GM12878 (cell line): ENCODE measurements around the gene COMMD1. TPM values are rescaled to one million over a fixed set of nuclear protein-coding genes. Genes with fewer than 3 reads are reported as not detected.

Source experiments
- ATAC-seq: fragments of 200-7000 bp; cut with Tn5 transposase; 3 replicates; pipeline ENCODE4 v1.9.1; 2020; ENCODE audit warnings: mild to moderate bottlenecking, moderate library complexity
- BruUV-seq: library from RNA; stranded (reverse); fragments of 400-500 nt; replicated peaks from 2 replicates; lab custom pipeline; 2021; lab: Mats Ljungman, UMichigan
- CTCF ChIA-PET: fragments of 300-600 bp; sonication (Branson Sonifier 250); formaldehyde crosslinking; extraction: SDS; loops from one replicate; lab custom pipeline; 2021; ENCODE audit warnings: inconsistent platforms; lab: Yijun Ruan, JAX
- POLR2A ChIA-PET: fragments of 350-600 bp; formaldehyde crosslinking; extraction: SDS; loops from one replicate; lab custom pipeline; 2021; ENCODE audit warnings: inconsistent platforms; lab: Charles Lee
- RAD21 ChIA-PET: fragments of 300-600 bp; sonication (Branson Sonifier 250); formaldehyde crosslinking; loops from one replicate; lab custom pipeline; 2023; ENCODE audit warnings: antibody characterized with exemption; ENCODE audit not compliant: unreplicated experiment; lab: Charles Lee
- SMC1A ChIA-PET: fragments of 300-600 bp; sonication (Branson Sonifier 250); formaldehyde crosslinking; loops from one replicate; lab custom pipeline; 2023; ENCODE audit not compliant: unreplicated experiment, uncharacterized antibody; lab: Charles Lee
- DNase-seq: peaks from one replicate; pipeline ENCODE4 v3.0.0-alpha.2; 2011; ENCODE audit warnings: low read depth, low spot score
- FAIRE-seq: peaks from 3 replicates; lab custom pipeline; 2011; peaks lifted over from hg19 to GRCh38; lab: Jason Lieb, UNC
- H2AFZ ChIP-seq: 2 replicates; pipeline ENCODE4 v1.6.0; 2011; ENCODE audit warnings: low read depth, low read length, control low read depth; ENCODE audit not compliant: control insufficient read depth
- H3K27ac ChIP-seq: 2 replicates; pipeline ENCODE4 v1.5.1; 2011; ENCODE audit warnings: control low read depth; ENCODE audit not compliant: control insufficient read depth, insufficient read depth
- H3K27me3 ChIP-seq, 2 experiments: replicated peaks in 1 of 2; 2 replicates each; pipeline versions ENCODE4 v1.6.0 to v1.6.1; 2011; ENCODE audit warnings: low read length in 1 of 2; ENCODE audit not compliant: control insufficient read depth in 2 of 2, insufficient read depth in 2 of 2
- H3K36me3 ChIP-seq, 2 experiments: 2 replicates each; pipeline ENCODE4 v1.5.1; 2011; ENCODE audit warnings: low read length in 1 of 2; ENCODE audit not compliant: control insufficient read depth in 2 of 2, insufficient read depth in 2 of 2
- H3K4me1 ChIP-seq: 2 replicates; pipeline ENCODE4 v1.6.1; 2011; ENCODE audit warnings: mild to moderate bottlenecking, low read length, moderate library complexity, mixed read lengths; ENCODE audit not compliant: control insufficient read depth, insufficient read depth
- H3K4me2 ChIP-seq: 2 replicates; pipeline ENCODE4 v1.6.0; 2011; ENCODE audit warnings: control low read depth; ENCODE audit not compliant: control insufficient read depth, insufficient read depth
- H3K4me3 ChIP-seq: fragments of 200-600 bp; sonication (generic); 2 replicates; pipeline ENCODE4 v1.5.1; 2016
- H3K79me2 ChIP-seq: 2 replicates; pipeline ENCODE4 v1.6.0; 2011; ENCODE audit warnings: low read length; ENCODE audit not compliant: control insufficient read depth, insufficient read depth
- H3K9ac ChIP-seq: 2 replicates; pipeline ENCODE4 v1.8.0; 2011; ENCODE audit warnings: low read length, control low read depth, mixed read lengths; ENCODE audit not compliant: control insufficient read depth, insufficient read depth
- H3K9me3 ChIP-seq: replicated peaks from 3 replicates; pipeline ENCODE4 v1.5.1; 2011; ENCODE audit warnings: mild to moderate bottlenecking, low read length; ENCODE audit not compliant: control insufficient read depth, insufficient read depth
- H4K20me1 ChIP-seq: 2 replicates; pipeline ENCODE4 v1.6.0; 2011; ENCODE audit not compliant: control insufficient read depth, insufficient read depth
- BCLAF1 ChIP-seq: fragments of 450-650 bp; IDR thresholded peaks from 2 replicates; pipeline ENCODE4 v1.6.1; 2017; ENCODE audit warnings: antibody characterized with exemption, mild to moderate bottlenecking, moderate library complexity
- BMI1 ChIP-seq: fragments of 450-650 bp; IDR thresholded peaks from 2 replicates; pipeline ENCODE4 v1.6.1; 2016; ENCODE audit warnings: mild to moderate bottlenecking, moderate library complexity, borderline replicate concordance
- LARP7 ChIP-seq: fragments of 450-650 bp; IDR thresholded peaks from 2 replicates; pipeline ENCODE4 v1.6.1; 2017; ENCODE audit warnings: mild to moderate bottlenecking
- NFIC ChIP-seq: IDR thresholded peaks from 2 replicates; pipeline ENCODE4 v1.6.1; 2012; ENCODE audit warnings: low read depth, mild to moderate bottlenecking, inconsistent platforms, low read length, moderate library complexity
- POLR2AphosphoS2 ChIP-seq: IDR thresholded peaks from 2 replicates; pipeline ENCODE4 v1.6.1; 2011; ENCODE audit warnings: low read depth, mild to moderate bottlenecking, low read length, improper control_type of control experiment, moderate library complexity
- SREBF2 ChIP-seq: IDR thresholded peaks from 2 replicates; pipeline ENCODE4 v1.6.1; 2012; ENCODE audit warnings: mild to moderate bottlenecking, low read length
- WRNIP1 ChIP-seq: IDR thresholded peaks from 2 replicates; pipeline ENCODE4 v1.6.1; 2011; ENCODE audit warnings: low read depth, low read length, improper control_type of control experiment, borderline replicate concordance
- ZNF217 ChIP-seq: fragments of 450-650 bp; IDR thresholded peaks from 2 replicates; pipeline ENCODE4 v1.6.1; 2017; ENCODE audit warnings: antibody characterized with exemption, mild to moderate bottlenecking
- ZNF622 ChIP-seq: fragments of 450-650 bp; IDR thresholded peaks from 2 replicates; pipeline ENCODE4 v1.6.1; 2017; ENCODE audit warnings: mild to moderate bottlenecking, inconsistent platforms
- in situ Hi-C: fragments of 300-500 bp; cut with MboI; formaldehyde crosslinking; loops from 9 replicates; pipeline ENCODE4 v1.14.3; 2018; ENCODE audit warnings: mixed read lengths
- intact Hi-C: fragments of 100-400 bp; cut with micrococcal nuclease; formaldehyde crosslinking; loops from one replicate; pipeline ENCODE4 v1.14.2; 2022; ENCODE audit not compliant: unreplicated experiment
- polyA plus RNA-seq, 11 experiments: library from polyadenylated mRNA; depleted of rRNA in 4 of 11; unstranded in 6 of 11; stranded (reverse) in 5 of 11; fragments of >200 nt; fragmentation: Nextera tagmentation in 4 of 11; fragmentation: Illumina TruSeq in 1 of 11; extraction: Ambion mirVana in 4 of 11; extraction: Trizol in 1 of 11; gene quantifications; 1 replicate in 1 of 11; 2 replicates in 10 of 11; pipeline versions ENCODE4 v1.2.1 to v1.2.3, GENCODE V29; 2011 to 2016; ENCODE audit warnings: inconsistent platforms in 2 of 11, missing spikeins in 2 of 11, low read depth in 1 of 11
- total RNA-seq, 4 experiments: library from RNA; depleted of rRNA in 3 of 4; stranded (reverse); fragments of >200 nt in 3 of 4; fragmentation: Illumina TruSeq in 1 of 4; extraction: Trizol in 1 of 4; gene quantifications; 2 replicates each; pipeline versions ENCODE4 v1.2.1 to v1.2.3, GENCODE V29; 2013 to 2021
- TF ChIP-seq, protein P1 (sequence below): fragments of 450-650 bp; IDR thresholded peaks from 2 replicates; pipeline ENCODE4 v1.6.1; 2014; ENCODE audit warnings: mild to moderate bottlenecking
- TF ChIP-seq, protein P2 (sequence below): fragments of 450-650 bp; IDR thresholded peaks from 2 replicates; pipeline ENCODE4 v1.6.1; 2017; ENCODE audit warnings: mild to moderate bottlenecking, moderate library complexity
- TF ChIP-seq, protein P3 (sequence below): fragments of 150-350 bp; IDR thresholded peaks from 2 replicates; pipeline ENCODE4 v1.6.1; 2016; ENCODE audit warnings: low read depth, low read length

The COMMD1 gene
- total and polyA plus RNA-seq, 10 of the 15 experiments (the other 5 are each of a cell fraction or from before 2014, with no cell fraction given) = 39.7 to 210 (median 53.7) TPM

GRCh38 chr2:62030902-62031301, 125.4 kb downstream of the COMMD1 start:
- CTCF ChIA-PET = no interaction called here
- SMC1A ChIA-PET = interaction anchor here (0.8 to 2.9 kb wide), 5 partner anchors 9 to 36 kb away, joined by 3 to 17 read pairs (median 4); no protein-coding TSS in a partner anchor
- peaks cover 3% of the 10 kb centered on the region; the same call in 2 of the 3 replicates for H3K9me3 ChIP-seq
- TF ChIP-seq BMI1 (no peak), SREBF2 (no peak), NFIC (no peak), BCLAF1 (no peak), WRNIP1 (no peak), LARP7 (no peak), ZNF217 (no peak), POLR2AphosphoS2 (no peak), ZNF622 (no peak)
- TF ChIP-seq, protein P1, sequence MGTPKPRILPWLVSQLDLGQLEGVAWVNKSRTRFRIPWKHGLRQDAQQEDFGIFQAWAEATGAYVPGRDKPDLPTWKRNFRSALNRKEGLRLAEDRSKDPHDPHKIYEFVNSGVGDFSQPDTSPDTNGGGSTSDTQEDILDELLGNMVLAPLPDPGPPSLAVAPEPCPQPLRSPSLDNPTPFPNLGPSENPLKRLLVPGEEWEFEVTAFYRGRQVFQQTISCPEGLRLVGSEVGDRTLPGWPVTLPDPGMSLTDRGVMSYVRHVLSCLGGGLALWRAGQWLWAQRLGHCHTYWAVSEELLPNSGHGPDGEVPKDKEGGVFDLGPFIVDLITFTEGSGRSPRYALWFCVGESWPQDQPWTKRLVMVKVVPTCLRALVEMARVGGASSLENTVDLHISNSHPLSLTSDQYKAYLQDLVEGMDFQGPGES = no peak
- TF ChIP-seq, protein P2, sequence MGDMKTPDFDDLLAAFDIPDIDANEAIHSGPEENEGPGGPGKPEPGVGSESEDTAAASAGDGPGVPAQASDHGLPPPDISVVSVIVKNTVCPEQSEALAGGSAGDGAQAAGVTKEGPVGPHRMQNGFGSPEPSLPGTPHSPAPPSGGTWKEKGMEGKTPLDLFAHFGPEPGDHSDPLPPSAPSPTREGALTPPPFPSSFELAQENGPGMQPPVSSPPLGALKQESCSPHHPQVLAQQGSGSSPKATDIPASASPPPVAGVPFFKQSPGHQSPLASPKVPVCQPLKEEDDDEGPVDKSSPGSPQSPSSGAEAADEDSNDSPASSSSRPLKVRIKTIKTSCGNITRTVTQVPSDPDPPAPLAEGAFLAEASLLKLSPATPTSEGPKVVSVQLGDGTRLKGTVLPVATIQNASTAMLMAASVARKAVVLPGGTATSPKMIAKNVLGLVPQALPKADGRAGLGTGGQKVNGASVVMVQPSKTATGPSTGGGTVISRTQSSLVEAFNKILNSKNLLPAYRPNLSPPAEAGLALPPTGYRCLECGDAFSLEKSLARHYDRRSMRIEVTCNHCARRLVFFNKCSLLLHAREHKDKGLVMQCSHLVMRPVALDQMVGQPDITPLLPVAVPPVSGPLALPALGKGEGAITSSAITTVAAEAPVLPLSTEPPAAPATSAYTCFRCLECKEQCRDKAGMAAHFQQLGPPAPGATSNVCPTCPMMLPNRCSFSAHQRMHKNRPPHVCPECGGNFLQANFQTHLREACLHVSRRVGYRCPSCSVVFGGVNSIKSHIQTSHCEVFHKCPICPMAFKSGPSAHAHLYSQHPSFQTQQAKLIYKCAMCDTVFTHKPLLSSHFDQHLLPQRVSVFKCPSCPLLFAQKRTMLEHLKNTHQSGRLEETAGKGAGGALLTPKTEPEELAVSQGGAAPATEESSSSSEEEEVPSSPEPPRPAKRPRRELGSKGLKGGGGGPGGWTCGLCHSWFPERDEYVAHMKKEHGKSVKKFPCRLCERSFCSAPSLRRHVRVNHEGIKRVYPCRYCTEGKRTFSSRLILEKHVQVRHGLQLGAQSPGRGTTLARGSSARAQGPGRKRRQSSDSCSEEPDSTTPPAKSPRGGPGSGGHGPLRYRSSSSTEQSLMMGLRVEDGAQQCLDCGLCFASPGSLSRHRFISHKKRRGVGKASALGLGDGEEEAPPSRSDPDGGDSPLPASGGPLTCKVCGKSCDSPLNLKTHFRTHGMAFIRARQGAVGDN = no peak
- TF ChIP-seq, protein P3, sequence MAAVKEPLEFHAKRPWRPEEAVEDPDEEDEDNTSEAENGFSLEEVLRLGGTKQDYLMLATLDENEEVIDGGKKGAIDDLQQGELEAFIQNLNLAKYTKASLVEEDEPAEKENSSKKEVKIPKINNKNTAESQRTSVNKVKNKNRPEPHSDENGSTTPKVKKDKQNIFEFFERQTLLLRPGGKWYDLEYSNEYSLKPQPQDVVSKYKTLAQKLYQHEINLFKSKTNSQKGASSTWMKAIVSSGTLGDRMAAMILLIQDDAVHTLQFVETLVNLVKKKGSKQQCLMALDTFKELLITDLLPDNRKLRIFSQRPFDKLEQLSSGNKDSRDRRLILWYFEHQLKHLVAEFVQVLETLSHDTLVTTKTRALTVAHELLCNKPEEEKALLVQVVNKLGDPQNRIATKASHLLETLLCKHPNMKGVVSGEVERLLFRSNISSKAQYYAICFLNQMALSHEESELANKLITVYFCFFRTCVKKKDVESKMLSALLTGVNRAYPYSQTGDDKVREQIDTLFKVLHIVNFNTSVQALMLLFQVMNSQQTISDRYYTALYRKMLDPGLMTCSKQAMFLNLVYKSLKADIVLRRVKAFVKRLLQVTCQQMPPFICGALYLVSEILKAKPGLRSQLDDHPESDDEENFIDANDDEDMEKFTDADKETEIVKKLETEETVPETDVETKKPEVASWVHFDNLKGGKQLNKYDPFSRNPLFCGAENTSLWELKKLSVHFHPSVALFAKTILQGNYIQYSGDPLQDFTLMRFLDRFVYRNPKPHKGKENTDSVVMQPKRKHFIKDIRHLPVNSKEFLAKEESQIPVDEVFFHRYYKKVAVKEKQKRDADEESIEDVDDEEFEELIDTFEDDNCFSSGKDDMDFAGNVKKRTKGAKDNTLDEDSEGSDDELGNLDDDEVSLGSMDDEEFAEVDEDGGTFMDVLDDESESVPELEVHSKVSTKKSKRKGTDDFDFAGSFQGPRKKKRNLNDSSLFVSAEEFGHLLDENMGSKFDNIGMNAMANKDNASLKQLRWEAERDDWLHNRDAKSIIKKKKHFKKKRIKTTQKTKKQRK = no peak

More at GRCh38 chr2:62030902-62031301, 125.4 kb downstream of the COMMD1 start:
- in situ Hi-C loops = no loop called here
- no peak overlapping the region for H3K27ac ChIP-seq
- POLR2A ChIA-PET = no interaction called here
- H3K9ac ChIP-seq = no peak overlapping the region
- H3K4me1 ChIP-seq = peaks cover 14% of the 10 kb centered on the region
- no peak overlapping the region for H3K4me2 ChIP-seq
- H3K36me3 ChIP-seq = no peaks in the 10 kb centered on the region
- H3K27me3 ChIP-seq = no peaks in the 10 kb centered on the region
- no peak overlapping the region for H3K4me3 ChIP-seq
- intact Hi-C loops = no loop called here
- H4K20me1 ChIP-seq = no peaks in the 10 kb centered on the region
- no peaks in the 10 kb centered on the region; the same call in 1 of the 2 replicates for H3K79me2 ChIP-seq
- no peak overlapping the region for H2AFZ ChIP-seq
- no peak for DNase-seq
- BruUV-seq = no TSS peak
- FAIRE-seq = no peak
- ATAC-seq = no peak
- RAD21 ChIA-PET = no interaction called here
